Breast epithelium (tissue), 3 donors: ENCODE results near the gene GZMB. TPM values are rescaled to one million over a fixed set of nuclear protein-coding genes. Genes with fewer than 3 reads are reported as not detected.

Experiments
- total RNA-seq, 3 donors: library from RNA; depleted of rRNA; stranded (reverse); fragments of >200 nt; gene quantifications; one replicate each; pipeline ENCODE4 v1.1.0, GENCODE V29; 2016

Gene GZMB
- total RNA-seq, 3 donors from 2014 or later: 1.3 to 2.2 TPM; not detected in 1

Other genes starting within 250 kb of the GZMB start
- gene NYNRIN, start 235.2 kb downstream of the GZMB start, total RNA-seq: 1 to 10 TPM; 6.4 to 8.2 (median 7.7) TPM
- gene CBLN3, start 204.5 kb downstream of the GZMB start, total RNA-seq: 1 to 10 TPM; 1.6 to 3.8 (median 2.3) TPM
- gene KHNYN, start 204.2 kb downstream of the GZMB start, total RNA-seq: 10 to 100 TPM; 48.5 to 68.1 (median 63.9) TPM
- 10 to 100 TPM; 42.1 to 63.4 (median 53.4) TPM for gene SDR39U1, start 191.4 kb downstream of the GZMB start, total RNA-seq
- 1 to 10 TPM in 1 of 3 donors, under 1 TPM in 1, not detected in 1; 0.66 to 7.2 TPM for gene CMA1, start 125.9 kb downstream of the GZMB start, total RNA-seq
- gene CTSG, start 57.9 kb downstream of the GZMB start, total RNA-seq: 10 to 100 TPM in 1 of 3 donors, under 1 TPM in 2; 0.59 to 25.3 (median 0.98) TPM
- 1 to 10 TPM in 1 of 3 donors, under 1 TPM in 2; 0.80 to 1.3 (median 0.98) TPM for gene GZMH, start 24.5 kb downstream of the GZMB start, total RNA-seq